ENCODE data around the gene GPER1.

Gene GPER1

DNA sequence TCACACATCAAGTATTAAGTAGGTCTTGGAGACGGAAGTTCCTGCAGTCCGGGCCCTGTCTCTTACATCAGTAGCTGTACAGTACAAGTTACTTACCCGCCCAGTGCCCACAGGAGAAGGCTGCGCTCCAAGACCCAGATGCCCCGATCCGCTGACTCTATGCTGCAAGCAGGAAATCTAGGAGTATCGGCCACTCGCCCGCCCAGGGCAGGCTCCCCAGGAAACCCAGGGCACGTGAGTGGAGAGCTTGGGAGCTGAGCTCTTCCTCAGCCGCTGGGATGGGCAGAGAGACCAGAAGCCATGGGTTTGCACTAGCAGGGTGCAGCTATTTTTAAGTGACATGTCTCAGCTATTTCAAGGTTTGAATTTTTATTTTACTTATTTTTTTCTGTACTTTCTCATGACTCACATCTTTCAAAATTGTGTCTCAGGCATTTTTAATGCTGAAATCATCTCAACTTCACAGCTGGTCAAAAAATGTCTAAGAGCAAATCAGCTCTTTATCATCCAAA, 1.9 kb upstream of the GPER1 start:
- Mint-ChIP-seq H3K27ac (no peak overlapping the region), H3K4me3 (no peak overlapping the region), H3K9me3 (no peaks in the 10 kb centered on the region), H3K27me3 (ENCODE audit: low read depth) (peaks cover 16% of the 10 kb centered on the region), H3K36me3 (ENCODE audit: low read depth) (no peaks in the 10 kb centered on the region), H3K4me1 (peaks cover 42% of the 10 kb centered on the region)
- TF ChIP-seq, protein P1, sequence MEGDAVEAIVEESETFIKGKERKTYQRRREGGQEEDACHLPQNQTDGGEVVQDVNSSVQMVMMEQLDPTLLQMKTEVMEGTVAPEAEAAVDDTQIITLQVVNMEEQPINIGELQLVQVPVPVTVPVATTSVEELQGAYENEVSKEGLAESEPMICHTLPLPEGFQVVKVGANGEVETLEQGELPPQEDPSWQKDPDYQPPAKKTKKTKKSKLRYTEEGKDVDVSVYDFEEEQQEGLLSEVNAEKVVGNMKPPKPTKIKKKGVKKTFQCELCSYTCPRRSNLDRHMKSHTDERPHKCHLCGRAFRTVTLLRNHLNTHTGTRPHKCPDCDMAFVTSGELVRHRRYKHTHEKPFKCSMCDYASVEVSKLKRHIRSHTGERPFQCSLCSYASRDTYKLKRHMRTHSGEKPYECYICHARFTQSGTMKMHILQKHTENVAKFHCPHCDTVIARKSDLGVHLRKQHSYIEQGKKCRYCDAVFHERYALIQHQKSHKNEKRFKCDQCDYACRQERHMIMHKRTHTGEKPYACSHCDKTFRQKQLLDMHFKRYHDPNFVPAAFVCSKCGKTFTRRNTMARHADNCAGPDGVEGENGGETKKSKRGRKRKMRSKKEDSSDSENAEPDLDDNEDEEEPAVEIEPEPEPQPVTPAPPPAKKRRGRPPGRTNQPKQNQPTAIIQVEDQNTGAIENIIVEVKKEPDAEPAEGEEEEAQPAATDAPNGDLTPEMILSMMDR (IDR thresholded peaks at IDR 0.05; ENCODE audit: unreplicated experiment in 3 of 3): no peak

DNA sequence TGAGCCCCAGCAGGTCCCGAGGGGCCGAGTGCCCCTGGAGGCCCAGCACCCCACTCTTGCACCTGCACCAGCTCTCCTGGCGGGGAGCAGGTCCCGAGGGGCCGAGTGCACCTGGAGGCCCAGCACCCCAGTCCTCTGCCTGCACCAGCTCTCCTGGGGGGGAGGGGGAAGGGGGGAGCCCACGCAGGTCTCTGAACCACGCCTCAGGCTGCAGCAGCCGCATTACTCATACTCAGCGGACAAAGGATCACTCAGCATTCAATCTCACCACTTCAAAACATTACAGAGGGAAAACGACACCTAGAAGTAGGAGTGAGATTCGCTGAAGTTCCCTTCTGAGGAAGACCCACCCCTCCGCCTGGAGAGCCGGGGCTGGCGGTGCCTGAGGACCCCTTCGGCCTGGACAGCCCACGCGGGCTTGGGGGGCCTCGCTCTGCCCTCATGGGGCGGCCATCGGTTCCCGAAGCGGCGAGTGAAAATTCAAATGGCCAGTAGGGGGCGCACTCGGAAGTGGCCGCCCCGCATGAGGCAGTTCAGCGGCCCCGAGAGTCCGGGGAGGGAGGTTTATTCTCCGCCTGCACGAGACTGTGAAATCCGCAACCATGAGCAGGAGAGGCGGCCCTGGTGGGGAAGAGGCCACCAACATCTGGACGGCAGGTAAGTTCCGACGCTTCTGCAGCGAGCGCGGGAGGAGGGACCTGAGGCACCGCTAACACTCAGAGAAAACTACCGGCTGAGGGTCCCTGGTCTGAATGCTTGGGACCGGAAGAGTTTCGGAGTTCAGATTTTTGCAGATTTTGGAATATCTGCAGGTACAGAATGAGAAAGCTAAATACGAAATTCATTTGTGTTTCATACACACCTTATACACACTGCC, 1.1 kb upstream of the GPER1 start:
- TF ChIP-seq, protein P1 (IDR thresholded peaks at IDR 0.05; ENCODE audit: unreplicated experiment in 3 of 3): peak; percentile 95 to 97 (median 96)
- peak overlapping the region; percentile 85 to 90 (median 88) for H3K4me3 Mint-ChIP-seq
- peak overlapping the region; percentile 54 to 93 (median 84) for H3K27ac Mint-ChIP-seq
- H3K36me3 Mint-ChIP-seq (ENCODE audit: low read depth): peaks cover 2% of the 10 kb centered on the region
- no peaks in the 10 kb centered on the region for H3K9me3 Mint-ChIP-seq
- H3K27me3 Mint-ChIP-seq (ENCODE audit: low read depth): peaks cover 17% of the 10 kb centered on the region
- peaks cover 45% of the 10 kb centered on the region for H3K4me1 Mint-ChIP-seq

- peak overlapping the region; percentile 85 to 90 (median 88) for H3K4me3 Mint-ChIP-seq
- H3K27ac Mint-ChIP-seq: peak overlapping the region; percentile 54 to 93 (median 84)
- H3K9me3 Mint-ChIP-seq: no peaks in the 10 kb centered on the region
- H3K27me3 Mint-ChIP-seq (ENCODE audit: low read depth): peaks cover 11% of the 10 kb centered on the region
- H3K36me3 Mint-ChIP-seq (ENCODE audit: low read depth): peaks cover 6% of the 10 kb centered on the region
- peaks cover 42% of the 10 kb centered on the region for H3K4me1 Mint-ChIP-seq
- TF ChIP-seq, protein P1 (IDR thresholded peaks at IDR 0.05; ENCODE audit: unreplicated experiment in 3 of 3): no peak
Observed at GRCh38 chr7:1087465-1087814, 473 bp upstream of the GPER1 start.

DNA sequence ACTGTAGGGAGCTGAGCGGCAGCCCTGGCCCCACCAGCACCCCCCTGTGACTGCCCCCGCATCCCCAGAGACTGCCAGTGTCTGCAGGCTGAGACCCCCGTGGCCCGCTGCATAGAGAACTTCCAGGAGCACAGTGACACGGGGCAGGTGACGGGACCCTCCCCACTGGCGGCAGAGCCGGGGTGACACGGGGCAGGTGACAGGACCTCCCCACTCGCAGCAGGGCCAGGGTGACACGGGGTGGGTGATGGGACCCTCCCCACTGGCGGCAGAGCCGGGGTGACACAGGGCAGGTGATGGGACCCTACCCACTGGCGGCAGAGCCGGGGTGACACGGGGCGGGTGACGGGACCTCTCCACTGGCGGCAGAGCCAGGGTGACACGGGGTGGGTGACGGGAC, 2.3 kb downstream of the GPER1 start:
- Mint-ChIP-seq H3K4me3 (no peak overlapping the region), H3K27me3 (ENCODE audit: low read depth) (peaks cover 5% of the 10 kb centered on the region), H3K27ac (no peak overlapping the region), H3K4me1 (peaks cover 58% of the 10 kb centered on the region), H3K36me3 (ENCODE audit: low read depth) (peaks cover 10% of the 10 kb centered on the region), H3K9me3 (no peaks in the 10 kb centered on the region)
- TF ChIP-seq, protein P1 (IDR thresholded peaks at IDR 0.05; ENCODE audit: unreplicated experiment in 3 of 3): no peak

- TF ChIP-seq, protein P1 (IDR thresholded peaks at IDR 0.05; ENCODE audit: unreplicated experiment in 3 of 3): no peak
- Mint-ChIP-seq H3K27ac (peak overlapping the region; percentile 17 to 68 (median 52)), H3K4me3 (peak overlapping the region in 2 of 3 experiments; percentile 9 to 42), H3K4me1 (peaks cover 66% of the 10 kb centered on the region), H3K36me3 (ENCODE audit: low read depth) (peaks cover 10% of the 10 kb centered on the region), H3K27me3 (ENCODE audit: low read depth) (peaks cover 3% of the 10 kb centered on the region), H3K9me3 (no peaks in the 10 kb centered on the region)
Observed at GRCh38 chr7:1090686-1091643, 3.1 kb downstream of the GPER1 start.

All from nephron (organoid).